ENCODE results near the gene LUZP1. TPM values are rescaled to one million over a fixed set of nuclear protein-coding genes. Genes with fewer than 3 reads are reported as not detected.

The LUZP1 gene
- total and polyA plus RNA-seq, 2 donors (not counting 1 experiment from before 2014, with no cell fraction given), result 18.8 to 27.2 TPM

- Histone ChIP-seq H2AFZ (ENCODE audit: low read length) (no peak overlapping the region), H3K9ac (ENCODE audit: insufficient read depth, low read length) (no peak overlapping the region), H3K9me3 (ENCODE audit: control insufficient read depth, insufficient read depth, low read depth, low read length) (no peaks in the 10 kb centered on the region), H3K27me3 (ENCODE audit: control insufficient read depth, insufficient read depth, low read length) (no peaks in the 10 kb centered on the region), H3K4me1 (ENCODE audit: control insufficient read depth, extremely low read depth, insufficient read depth, low read length) (peaks cover 5% of the 10 kb centered on the region), H3K4me2 (ENCODE audit: extremely low read depth, insufficient read depth, low read length) (no peak overlapping the region), H3K27ac (ENCODE audit: insufficient read depth, low read length) (no peak overlapping the region), H3K79me2 (ENCODE audit: control insufficient read depth, insufficient read depth, low read length) (peaks cover 82% of the 10 kb centered on the region), H4K20me1 (ENCODE audit: control insufficient read depth, extremely low read depth, insufficient read depth, low read length) (no peaks in the 10 kb centered on the region), H3K36me3 (ENCODE audit: control insufficient read depth, insufficient read depth, low read length) (no peaks in the 10 kb centered on the region), H3K4me3 (replicated peaks in 1 of 4; ENCODE audit: control extremely low read depth in 1 of 4, insufficient read depth in 1 of 4, low read depth in 3 of 4, low read length in 4 of 4) (no peak overlapping the region)
- DNase-seq (ENCODE audit: low read depth in 2 of 2), result no peak
- TF ChIP-seq EZH2 (IDR thresholded peaks at IDR 0.05; ENCODE audit: low read length, missing control alignments) (no peak), CTCF (conservative IDR thresholded peaks at IDR 0.05 in 1 of 2, IDR thresholded peaks at IDR 0.05 in 1 of 2; ENCODE audit: low read depth in 1 of 2, low read length in 2 of 2) (no peak)
These were observed 5.3 kb downstream of the LUZP1 start for GRCh38 chr1:23163395-23163794.

GRCh38 chr1:23159963-23160877, 8.4 kb downstream of the LUZP1 start:
- H3K79me2 ChIP-seq (ENCODE audit: control insufficient read depth, insufficient read depth, low read length), result peaks cover 77% of the 10 kb centered on the region
- H3K4me3 ChIP-seq (replicated peaks in 1 of 4; ENCODE audit: control extremely low read depth in 1 of 4, insufficient read depth in 1 of 4, low read depth in 3 of 4, low read length in 4 of 4), result no peak overlapping the region
- TF ChIP-seq CTCF (conservative IDR thresholded peaks at IDR 0.05 in 1 of 2, IDR thresholded peaks at IDR 0.05 in 1 of 2; ENCODE audit: low read depth in 1 of 2, low read length in 2 of 2) (no peak), EZH2 (IDR thresholded peaks at IDR 0.05; ENCODE audit: low read length, missing control alignments) (no peak)
- no peak overlapping the region for H3K9ac ChIP-seq (ENCODE audit: insufficient read depth, low read length)
- no peak overlapping the region for H3K27ac ChIP-seq (ENCODE audit: insufficient read depth, low read length)
- H3K9me3 ChIP-seq (ENCODE audit: control insufficient read depth, insufficient read depth, low read depth, low read length), result no peaks in the 10 kb centered on the region
- no peaks in the 10 kb centered on the region for H3K27me3 ChIP-seq (ENCODE audit: control insufficient read depth, insufficient read depth, low read length)
- H4K20me1 ChIP-seq (ENCODE audit: control insufficient read depth, extremely low read depth, insufficient read depth, low read length), result no peaks in the 10 kb centered on the region
- DNase-seq (ENCODE audit: low read depth in 2 of 2), result no peak
- no peak overlapping the region for H3K4me2 ChIP-seq (ENCODE audit: extremely low read depth, insufficient read depth, low read length)
- H2AFZ ChIP-seq (ENCODE audit: low read length), result no peak overlapping the region
- H3K4me1 ChIP-seq (ENCODE audit: control insufficient read depth, extremely low read depth, insufficient read depth, low read length), result peaks cover 3% of the 10 kb centered on the region
- no peaks in the 10 kb centered on the region for H3K36me3 ChIP-seq (ENCODE audit: control insufficient read depth, insufficient read depth, low read length)

GRCh38 chr1:23156940-23157339, 11.7 kb downstream of the LUZP1 start:
- no peaks in the 10 kb centered on the region for H3K9me3 ChIP-seq (ENCODE audit: control insufficient read depth, insufficient read depth, low read depth, low read length)
- H3K27me3 ChIP-seq (ENCODE audit: control insufficient read depth, insufficient read depth, low read length), result no peaks in the 10 kb centered on the region
- H3K9ac ChIP-seq (ENCODE audit: insufficient read depth, low read length), result no peak overlapping the region
- H3K4me1 ChIP-seq (ENCODE audit: control insufficient read depth, extremely low read depth, insufficient read depth, low read length), result no peaks in the 10 kb centered on the region
- H3K36me3 ChIP-seq (ENCODE audit: control insufficient read depth, insufficient read depth, low read length), result no peaks in the 10 kb centered on the region
- H3K4me3 ChIP-seq (replicated peaks in 1 of 4; ENCODE audit: control extremely low read depth in 1 of 4, insufficient read depth in 1 of 4, low read depth in 3 of 4, low read length in 4 of 4), result no peak overlapping the region
- H4K20me1 ChIP-seq (ENCODE audit: control insufficient read depth, extremely low read depth, insufficient read depth, low read length), result no peaks in the 10 kb centered on the region
- H3K4me2 ChIP-seq (ENCODE audit: extremely low read depth, insufficient read depth, low read length), result no peak overlapping the region
- no peak for DNase-seq (ENCODE audit: low read depth in 2 of 2)
- peaks cover 64% of the 10 kb centered on the region for H3K79me2 ChIP-seq (ENCODE audit: control insufficient read depth, insufficient read depth, low read length)
- no peak for TF ChIP-seq EZH2 (IDR thresholded peaks at IDR 0.05; ENCODE audit: low read length, missing control alignments)
- TF ChIP-seq CTCF (conservative IDR thresholded peaks at IDR 0.05 in 1 of 2, IDR thresholded peaks at IDR 0.05 in 1 of 2; ENCODE audit: low read depth in 1 of 2, low read length in 2 of 2), result no peak
- H3K27ac ChIP-seq (ENCODE audit: insufficient read depth, low read length), result no peak overlapping the region
- H2AFZ ChIP-seq (ENCODE audit: low read length), result no peak overlapping the region

Measured in fibroblast of lung (primary cell).